HG02610 (cell line): Measurements from ENCODE around the gene TCAF1.
"Not testable (repeated sequence)": the region's sequence is repeated elsewhere in the genome, so short reads cannot be mapped to it uniquely, and the experiment has no call there.

ENCODE experiments used
- ATAC-seq: cut with Tn5 transposase; IDR thresholded peaks from one replicate; pipeline ENCODE4 v1.9.1; 2021; ENCODE audit warnings: mild to moderate bottlenecking, moderate library complexity; ENCODE audit not compliant: unreplicated experiment

Gene TCAF1

DNA sequence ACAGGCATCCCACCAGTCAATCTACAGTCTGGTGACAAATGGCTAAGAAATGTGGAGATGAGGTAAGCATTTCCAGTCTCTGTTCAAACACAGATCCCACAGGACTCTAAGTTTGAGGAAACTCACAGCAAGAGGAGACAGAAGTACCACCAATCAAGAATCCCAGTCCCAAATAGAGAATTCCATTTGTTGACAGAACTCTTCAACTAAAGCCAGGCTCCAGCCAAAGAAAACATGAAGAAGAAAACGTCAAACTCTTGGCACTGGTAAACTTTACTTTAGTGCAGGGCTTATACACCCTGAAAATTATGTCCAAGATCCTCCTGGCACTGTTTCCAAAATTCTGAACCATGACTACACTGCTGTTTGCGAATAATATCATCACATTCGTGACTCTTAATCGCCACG is 95.3 kb downstream of the TCAF1 start:
- ATAC-seq: not testable (repeated sequence)
